Prostate gland (tissue), 2 donors: ENCODE measurements around the gene CRYBG1. TPM values are rescaled to one million over a fixed set of nuclear protein-coding genes. Genes with fewer than 3 reads are reported as not detected.

Experiments used
- DNase-seq: peaks from one replicate; pipeline ENCODE4 v3.0.0-alpha.2; 2019; ENCODE audit warnings: low spot score
- H3K27ac ChIP-seq, 2 donors: fragments of 200-600 bp; sonication (generic); 2 replicates each; pipeline ENCODE4 v1.5.1; 2017 to 2019
- H3K27me3 ChIP-seq: fragments of 200-600 bp; sonication (generic); replicated peaks from 2 replicates; pipeline ENCODE4 v1.5.1; 2019; ENCODE audit not compliant: insufficient read depth
- H3K36me3 ChIP-seq, 2 donors: fragments of 200-600 bp; sonication (generic); 1 replicate in 1 of 2; 2 replicates in 1 of 2; pipeline versions ENCODE4 v1.5.1 to v1.8.1; 2017 to 2019
- H3K4me1 ChIP-seq: fragments of 200-600 bp; sonication (generic); replicated peaks from 2 replicates; pipeline ENCODE4 v1.5.1; 2019
- H3K4me3 ChIP-seq, 2 donors: fragments of 200-600 bp; sonication (generic); 2 replicates each; pipeline ENCODE4 v1.5.1; 2017 to 2019
- H3K9me3 ChIP-seq: fragments of 200-600 bp; sonication (generic); 2 replicates; pipeline ENCODE4 v1.5.1; 2017
- CTCF ChIP-seq, 4 experiments: fragments of 200-600 bp in 2 of 4; fragments of 450-650 bp in 2 of 4; sonication (generic) in 2 of 4; IDR thresholded peaks; 1 replicate in 3 of 4; 2 replicates in 1 of 4; pipeline ENCODE4 v1.5.1; 2016 to 2019; ENCODE audit warnings: antibody characterized with exemption in 4 of 4, mild to moderate bottlenecking in 2 of 4, moderate library complexity in 2 of 4
- POLR2A ChIP-seq: fragments of 450-650 bp; IDR thresholded peaks from one replicate; pipeline ENCODE4 v1.6.1; 2016; ENCODE audit warnings: antibody characterized with exemption, mild to moderate bottlenecking
- POLR2AphosphoS5 ChIP-seq: sonication (generic); formaldehyde crosslinking; IDR thresholded peaks from one replicate; pipeline ENCODE4 v1.6.1; 2017; ENCODE audit warnings: antibody characterized with exemption
- WGBS: methylation state at CpG from one replicate; pipeline ENCODE4 v1.1.5; 2018; 5-methylcytosine and 5-hydroxymethylcytosine counted together
- intact Hi-C: fragments of 100-400 bp; cut with DNase I; formaldehyde crosslinking; loops from one replicate; pipeline ENCODE4 v1.14.2; 2022
- total RNA-seq, 2 donors: library from RNA; depleted of rRNA; stranded (reverse); fragments of >200 nt; gene quantifications; one replicate each; pipeline ENCODE4 v1.1.0, GENCODE V29; 2016

CRYBG1 gene
- total RNA-seq, 2 donors from 2014 or later: 39.9 to 75.4 TPM

GRCh38 chr6:106456756-106457155, 96.2 kb downstream of the CRYBG1 start:
- no peak for DNase-seq
- TF ChIP-seq POLR2A (no peak), POLR2AphosphoS5 (no peak), CTCF (IDR thresholded peaks at IDR 0.05) (no peak)
- peaks cover 7% of the 10 kb centered on the region for H3K4me1 ChIP-seq
- no peaks in the 10 kb centered on the region for H3K36me3 ChIP-seq
- intact Hi-C loops: no loop called here
- WGBS: 91% methylated on average over 1 of the region's 1 CpG
- no peak overlapping the region for H3K27ac ChIP-seq
- no peaks in the 10 kb centered on the region for H3K9me3 ChIP-seq
- H3K27me3 ChIP-seq: no peaks in the 10 kb centered on the region
- H3K4me3 ChIP-seq: no peak overlapping the region

DNA sequence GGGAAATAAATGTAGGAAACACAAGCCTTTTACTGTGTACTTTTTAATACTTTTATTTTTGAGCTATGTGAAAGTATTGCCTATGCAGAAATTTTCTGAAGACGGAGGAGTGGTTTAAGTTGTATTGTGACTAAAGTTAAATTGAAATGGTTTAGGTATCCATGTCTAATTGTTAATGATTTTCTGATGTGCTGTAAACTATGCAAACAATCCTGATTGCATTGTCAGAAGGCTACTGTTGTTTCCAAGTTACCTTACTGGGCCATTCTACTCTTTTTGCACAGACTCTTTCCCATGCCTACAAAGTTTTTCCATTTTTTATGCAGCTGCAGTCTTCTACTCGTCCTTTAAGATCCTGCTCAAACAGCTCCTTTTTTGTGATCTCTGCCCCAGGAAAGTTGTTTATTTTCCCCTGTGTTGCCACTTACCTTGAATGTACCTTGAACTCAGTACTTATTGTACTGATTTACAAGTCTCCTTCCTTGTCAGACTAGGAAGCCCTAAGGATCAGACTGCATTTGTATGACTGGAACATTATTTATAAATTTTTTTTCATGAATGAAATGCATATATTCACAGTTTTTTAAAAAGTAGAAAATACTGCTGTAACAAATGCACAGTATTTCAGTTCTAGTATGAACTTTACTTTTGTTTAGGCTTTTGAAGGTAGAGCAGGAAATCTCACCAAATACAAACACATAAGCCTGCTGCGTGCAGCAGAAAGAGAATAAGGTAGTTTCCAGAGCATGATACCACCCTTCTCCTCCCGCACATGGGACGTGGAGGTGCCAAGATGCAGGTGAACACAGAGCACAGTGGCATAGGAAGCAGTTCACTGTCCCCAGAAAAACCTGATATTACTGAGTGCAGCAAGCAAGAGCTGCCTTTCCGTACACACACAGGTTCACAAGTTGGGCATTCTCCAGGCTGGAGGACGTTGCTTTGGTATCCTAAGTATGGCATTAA, 97.8 kb downstream of the CRYBG1 start:
- Histone ChIP-seq H3K36me3 (no peaks in the 10 kb centered on the region), H3K9me3 (no peaks in the 10 kb centered on the region), H3K27ac (no peak overlapping the region), H3K4me1 (peaks cover 7% of the 10 kb centered on the region), H3K4me3 (no peak overlapping the region), H3K27me3 (no peaks in the 10 kb centered on the region)
- intact Hi-C loops: no loop called here
- 73% methylated on average over 7 of the region's 7 CpGs for WGBS
- DNase-seq: no peak
- TF ChIP-seq CTCF (IDR thresholded peaks at IDR 0.05) (no peak), POLR2A (no peak), POLR2AphosphoS5 (no peak)

DNA sequence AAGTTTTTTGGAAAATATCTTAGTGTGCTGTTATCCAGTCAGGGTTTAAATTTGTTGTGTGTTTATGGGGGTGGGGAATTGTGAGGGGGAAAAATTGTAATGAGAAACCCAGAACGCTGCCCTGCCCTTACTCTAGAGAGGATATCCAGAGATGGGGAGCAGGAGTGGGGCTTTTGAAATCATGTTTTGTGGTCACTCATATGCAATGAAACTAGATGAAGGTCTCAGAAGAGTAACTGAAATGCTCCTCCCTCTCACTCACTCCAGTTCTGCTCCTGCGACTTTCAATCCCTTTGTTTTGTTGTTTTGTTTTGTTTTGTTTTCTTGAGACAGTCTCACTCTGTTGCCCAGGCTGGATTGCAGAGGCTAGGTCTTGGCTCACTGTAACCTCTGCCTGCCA, 100.0 kb downstream of the CRYBG1 start:
- Histone ChIP-seq H3K4me1 (peaks cover 7% of the 10 kb centered on the region), H3K4me3 (no peak overlapping the region), H3K9me3 (no peaks in the 10 kb centered on the region), H3K27me3 (no peaks in the 10 kb centered on the region), H3K36me3 (no peaks in the 10 kb centered on the region), H3K27ac (no peak overlapping the region)
- TF ChIP-seq POLR2AphosphoS5: no peak
- TF ChIP-seq CTCF (IDR thresholded peaks at IDR 0.05): no peak
- no peak for TF ChIP-seq POLR2A
- intact Hi-C loops: no loop called here
- 73% methylated on average over 2 of the region's 2 CpGs for WGBS
- DNase-seq: no peak

- no peaks in the 10 kb centered on the region for H3K36me3 ChIP-seq
- H3K4me1 ChIP-seq: peaks cover 7% of the 10 kb centered on the region
- H3K27me3 ChIP-seq: no peaks in the 10 kb centered on the region
- DNase-seq: no peak
- H3K9me3 ChIP-seq: no peaks in the 10 kb centered on the region
- H3K27ac ChIP-seq: no peak overlapping the region
- H3K4me3 ChIP-seq: no peak overlapping the region
- TF ChIP-seq POLR2AphosphoS5: no peak
- no peak for TF ChIP-seq POLR2A
- TF ChIP-seq CTCF (IDR thresholded peaks at IDR 0.05): no peak
- intact Hi-C loops: no loop called here
Measured at GRCh38 chr6:106461084-106461483, 100.6 kb downstream of the CRYBG1 start.
